Stimulated activated effector memory CD8-positive, alpha-beta T cell treated with anti-CD3 and anti-CD28 coated beads, Interleukin-12 subunit alpha, Interleukin-12 subunit beta, amount 100 ng/mL, for 72 hours (primary cell): ENCODE data around the gene CDCA3.
"Not testable (repeated sequence)": the region's sequence is repeated elsewhere in the genome, so short reads cannot be mapped to it uniquely, and the experiment has no call there.

Experiments used
- ATAC-seq: fragments of 150-1000 bp; cut with Tn5 transposase; 2 replicates; pipeline ENCODE4 v1.10.0; 2021
- DNase-seq, 2 donors: peaks; one replicate each; pipeline ENCODE4 v3.0.0; 2021 to 2022; ENCODE audit warnings: low spot score in 2 of 2
- H3K27ac Mint-ChIP-seq: one replicate; pipeline ENCODE4 v1.8.0; 2022; ENCODE audit warnings: mild to moderate bottlenecking, mixed read lengths
- H3K36me3 Mint-ChIP-seq: one replicate; pipeline ENCODE4 v1.8.0; 2022; ENCODE audit warnings: mild to moderate bottlenecking, mixed read lengths
- H3K4me1 Mint-ChIP-seq: one replicate; pipeline ENCODE4 v1.8.0; 2022; ENCODE audit warnings: mixed read lengths
- H3K4me3 Mint-ChIP-seq: one replicate; pipeline ENCODE4 v1.8.0; 2022; ENCODE audit warnings: mild to moderate bottlenecking, mixed read lengths
- H3K9me3 Mint-ChIP-seq: one replicate; pipeline ENCODE4 v1.8.0; 2022; ENCODE audit warnings: mixed read lengths

The CDCA3 gene

DNA sequence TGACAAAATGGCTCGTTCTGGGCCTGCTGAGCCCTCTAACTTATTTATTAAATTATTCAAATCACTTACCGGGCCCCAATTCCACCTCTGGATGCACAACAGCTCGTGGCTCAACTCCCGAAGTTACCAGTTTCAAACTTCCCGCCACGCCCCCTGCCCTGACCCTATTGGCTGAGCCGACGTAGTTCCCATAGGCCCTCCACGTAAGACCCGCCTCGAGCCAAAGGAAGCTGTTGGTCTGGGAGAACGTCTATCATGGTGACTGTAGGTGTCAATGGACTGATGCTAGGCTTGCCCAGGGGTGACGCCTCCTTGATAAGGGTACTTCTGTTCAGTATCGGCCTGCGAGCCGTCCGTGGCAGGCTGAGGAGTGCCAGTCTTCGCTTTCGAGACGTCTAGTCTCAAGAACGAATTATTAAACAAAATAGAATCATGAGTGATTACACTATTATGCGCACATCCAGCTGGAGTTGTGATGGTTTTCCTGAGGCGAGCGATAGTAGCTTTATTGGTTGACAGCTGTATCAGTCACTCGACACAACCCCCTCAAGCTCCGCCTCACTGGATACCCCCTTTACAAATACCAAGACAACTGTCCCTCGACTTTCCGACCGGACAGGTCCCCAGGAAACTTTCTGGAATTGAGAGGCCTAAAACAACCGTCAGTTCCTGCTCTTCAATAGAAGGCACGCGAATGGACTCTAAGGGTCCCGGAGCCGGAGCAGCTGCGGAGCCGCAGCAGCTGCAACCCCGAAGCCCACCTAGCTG is at the start of gene CDCA3:
TSS of gene CDCA3 (minus strand) at position 134 of the 768 bp plus-strand sequence. CDS start 334 bp downstream, outside the sequence.
- ATAC-seq (peak; percentile 75), DNase-seq (peak; percentile 81 to 95)
- peaks cover 59% of the 10 kb centered on the region for H3K36me3 Mint-ChIP-seq
- peak within 1 kb of the TSS; percentile 92 for H3K27ac Mint-ChIP-seq
- H3K9me3 Mint-ChIP-seq, result no peaks in the 10 kb centered on the region
- H3K4me3 Mint-ChIP-seq, result peak within 1 kb of the TSS; percentile 84
- peaks cover 44% of the 10 kb centered on the region for H3K4me1 Mint-ChIP-seq

DNA sequence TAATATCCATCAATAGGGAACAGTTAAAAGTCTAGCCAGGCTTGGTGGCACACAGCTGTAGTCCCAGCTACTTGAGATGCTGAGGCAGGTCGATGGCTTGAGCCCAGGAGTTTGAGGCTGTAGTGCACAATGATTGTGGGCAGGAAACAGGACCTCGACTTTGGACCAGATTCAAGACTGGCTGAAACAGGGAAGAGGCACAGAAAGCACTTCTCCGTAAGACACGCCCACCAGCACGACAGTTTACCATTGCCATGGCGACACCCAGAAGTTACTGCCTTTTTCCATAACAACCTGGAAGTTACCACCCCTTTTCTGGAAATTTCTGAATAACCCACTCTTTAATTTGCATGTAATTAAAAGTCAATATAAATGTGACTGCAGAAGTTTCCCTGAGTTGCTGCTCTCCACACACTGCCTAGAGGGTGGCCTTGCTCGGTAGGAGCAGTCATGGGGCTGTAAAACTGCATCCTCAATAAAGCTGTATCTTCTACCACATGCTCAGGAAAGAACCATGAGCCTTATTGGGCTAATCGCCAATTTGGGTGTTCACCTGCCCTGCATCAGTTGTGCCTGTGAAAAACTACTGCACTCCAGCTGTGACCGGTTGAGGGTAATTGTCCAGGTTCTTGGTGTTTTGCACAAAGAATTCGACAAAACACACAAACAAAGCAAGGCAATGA is 48.9 kb upstream of the CDCA3 start:
- no peaks in the 10 kb centered on the region for H3K9me3 Mint-ChIP-seq
- peak overlapping the region; percentile 51 for H3K27ac Mint-ChIP-seq
- no peak overlapping the region for H3K4me3 Mint-ChIP-seq
- no peaks in the 10 kb centered on the region for H3K4me1 Mint-ChIP-seq
- ATAC-seq (no peak), DNase-seq (no peak)
- no peaks in the 10 kb centered on the region for H3K36me3 Mint-ChIP-seq

DNA sequence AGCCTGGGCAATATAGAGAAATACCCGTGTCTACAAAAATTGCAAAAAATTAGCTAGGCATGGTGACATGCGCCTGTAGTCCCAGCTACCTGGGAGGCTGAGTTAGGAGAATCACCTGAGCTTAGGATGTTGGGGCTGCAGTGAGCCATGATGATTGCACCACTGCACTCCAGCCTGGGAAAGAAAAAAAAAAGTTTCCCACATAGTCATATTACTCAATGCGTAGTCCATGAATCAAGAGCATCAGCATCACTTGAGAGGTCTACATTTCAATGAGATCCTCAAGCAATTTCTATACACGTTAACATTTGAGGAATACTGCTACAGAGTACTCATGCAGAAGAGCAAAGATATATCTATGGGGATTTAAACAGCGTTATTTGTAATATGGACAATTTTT is 48.3 kb upstream of the CDCA3 start:
- no peaks in the 10 kb centered on the region for H3K4me1 Mint-ChIP-seq
- DNase-seq, result no peak
- no peak for ATAC-seq
- H3K4me3 Mint-ChIP-seq, result no peak overlapping the region
- no peaks in the 10 kb centered on the region for H3K9me3 Mint-ChIP-seq
- no peaks in the 10 kb centered on the region for H3K36me3 Mint-ChIP-seq
- H3K27ac Mint-ChIP-seq, result peak overlapping the region; percentile 51

DNA sequence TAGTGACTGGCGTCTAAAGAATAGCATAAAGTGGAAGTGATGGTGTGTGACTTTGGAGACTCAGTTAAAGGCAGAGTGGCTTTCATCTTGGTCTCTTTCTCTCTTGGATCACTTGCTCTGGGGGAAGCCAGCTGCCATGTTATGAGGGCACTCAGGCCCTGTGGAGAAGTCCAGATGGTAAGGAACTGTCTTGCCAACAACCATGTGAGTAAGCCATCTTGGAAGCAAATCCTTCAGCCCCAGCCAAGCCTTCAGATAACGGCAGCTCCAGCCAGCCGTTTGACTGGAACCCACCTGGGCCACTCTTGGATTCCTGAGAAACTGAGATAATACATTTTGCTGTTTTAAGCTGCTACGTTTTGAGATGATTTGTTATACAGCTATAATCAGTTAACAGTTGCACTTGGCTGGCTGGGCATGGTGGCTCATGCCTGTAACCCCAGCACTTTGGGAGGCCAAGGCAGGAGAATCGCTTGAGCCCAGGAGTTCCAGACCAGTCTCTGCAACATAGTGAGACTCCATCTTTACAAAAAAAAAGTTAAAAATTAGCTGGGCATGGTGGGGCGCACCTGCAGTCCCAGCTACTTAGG is 45.9 kb upstream of the CDCA3 start:
- Mint-ChIP-seq H3K4me1 (no peaks in the 10 kb centered on the region), H3K36me3 (no peaks in the 10 kb centered on the region), H3K27ac (peak overlapping the region; percentile 26), H3K9me3 (no peaks in the 10 kb centered on the region), H3K4me3 (no peak overlapping the region)
- no peak for DNase-seq
- no peak for ATAC-seq

DNA sequence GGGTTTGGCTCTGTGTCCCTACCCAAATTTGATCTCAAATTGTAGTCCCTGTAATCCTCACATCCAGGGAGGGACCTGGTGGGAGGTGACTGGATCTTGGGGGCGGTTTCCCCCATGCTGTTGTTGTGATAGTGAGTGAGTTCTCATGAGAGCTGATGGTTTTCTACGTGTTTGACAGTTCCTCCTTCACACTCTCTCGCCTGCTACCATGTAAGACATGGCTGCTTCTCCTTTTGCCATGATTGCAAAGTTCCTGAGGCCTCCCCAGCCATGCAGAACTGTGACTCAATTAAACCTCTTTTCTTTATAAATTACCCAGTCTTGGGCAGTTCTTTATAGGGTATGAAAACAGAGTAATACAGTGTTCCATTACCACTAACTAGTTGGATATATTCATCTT is 43.2 kb upstream of the CDCA3 start:
- H3K4me3 Mint-ChIP-seq, result no peak overlapping the region
- DNase-seq (no peak), ATAC-seq (no peak)
- no peaks in the 10 kb centered on the region for H3K36me3 Mint-ChIP-seq
- no peak overlapping the region for H3K27ac Mint-ChIP-seq
- no peaks in the 10 kb centered on the region for H3K9me3 Mint-ChIP-seq
- H3K4me1 Mint-ChIP-seq, result peaks cover 13% of the 10 kb centered on the region

DNA sequence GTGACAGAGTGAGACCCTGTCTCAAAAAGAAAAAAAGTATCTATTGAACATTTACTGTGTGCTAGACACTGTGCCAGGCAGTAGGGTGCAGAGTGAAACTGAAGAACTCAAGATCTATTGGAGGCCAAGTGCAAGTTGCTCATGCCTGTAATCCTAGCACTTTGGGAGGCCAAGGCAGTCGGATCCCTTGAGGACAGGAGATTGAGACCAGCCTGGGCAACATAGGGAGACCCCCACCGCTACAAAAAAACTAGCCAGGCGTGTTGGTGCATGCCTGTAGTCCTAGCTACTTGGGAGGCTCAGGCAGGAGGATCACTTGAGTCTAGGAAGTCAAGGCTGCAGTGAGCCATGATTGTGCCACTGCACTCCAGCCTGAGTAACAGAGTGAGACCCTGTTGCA is 41.6 kb upstream of the CDCA3 start:
- Mint-ChIP-seq H3K27ac (peak overlapping the region; percentile 93), H3K4me1 (peaks cover 13% of the 10 kb centered on the region)
- not testable (repeated sequence) for DNase-seq, H3K9me3 Mint-ChIP-seq, ATAC-seq, H3K4me3 Mint-ChIP-seq, H3K36me3 Mint-ChIP-seq

DNA sequence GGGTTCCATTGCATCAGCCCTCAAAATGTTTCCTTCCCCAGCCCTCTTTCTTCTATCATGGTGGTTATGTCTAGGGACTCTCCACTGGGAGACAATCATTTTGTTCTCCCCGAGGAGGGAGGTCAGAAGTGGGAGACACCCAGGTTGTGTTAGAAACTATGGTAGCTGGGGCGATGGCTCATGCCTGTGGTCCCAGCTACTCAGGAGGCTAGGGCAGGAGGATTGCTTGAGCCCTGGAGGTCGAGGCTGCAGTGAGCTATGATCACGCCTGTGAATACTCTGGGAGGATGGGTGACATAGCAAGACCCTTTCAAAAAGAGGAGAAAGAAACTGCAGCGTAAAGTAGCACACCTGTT is 40.5 kb upstream of the CDCA3 start:
- Mint-ChIP-seq H3K4me3 (peak overlapping the region; percentile 75), H3K27ac (peak overlapping the region; percentile 93), H3K36me3 (no peaks in the 10 kb centered on the region), H3K9me3 (no peaks in the 10 kb centered on the region), H3K4me1 (peaks cover 13% of the 10 kb centered on the region)
- ATAC-seq (peak; percentile 27), DNase-seq (no peak)

DNA sequence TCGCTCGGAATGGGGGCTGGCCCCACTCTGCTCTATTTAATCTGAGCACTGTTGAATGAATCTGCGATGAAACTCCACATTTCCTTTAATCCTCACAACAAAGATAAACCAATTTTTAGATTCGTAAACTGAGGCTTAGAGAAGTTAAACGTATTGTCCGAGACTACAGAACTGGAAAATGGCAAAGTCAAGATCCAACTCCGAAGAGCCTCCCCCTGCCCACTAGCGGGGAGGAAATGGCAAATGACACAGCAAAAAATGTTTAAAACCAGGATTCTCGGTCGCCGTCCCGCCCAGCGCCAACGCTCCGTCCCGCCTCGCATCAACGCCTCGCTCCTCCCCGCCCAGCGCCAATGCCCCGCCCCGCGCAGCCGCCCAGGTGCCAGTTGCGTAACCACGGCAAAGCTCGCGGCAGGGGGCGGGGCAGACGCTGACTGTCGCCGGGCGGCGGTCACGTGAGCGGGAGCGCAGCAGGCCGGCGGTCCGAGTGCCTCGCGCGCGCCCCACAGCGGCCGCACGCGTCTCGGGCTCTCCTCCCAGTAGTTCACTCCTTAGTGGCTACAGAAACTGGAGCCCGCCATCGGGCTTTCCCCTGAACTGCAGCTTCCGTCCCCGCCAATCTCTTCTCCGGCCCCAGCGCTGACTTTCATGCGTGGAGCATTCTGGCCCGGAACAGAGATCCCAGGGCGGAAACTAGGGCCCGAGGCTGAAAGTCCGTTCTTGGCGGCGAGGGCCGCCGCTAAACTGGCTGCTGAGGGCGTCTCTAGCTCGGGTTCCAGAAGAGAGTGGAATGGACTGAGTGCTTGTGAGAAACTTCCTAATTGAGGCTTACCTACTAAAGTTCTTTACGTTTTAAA is 39.9 kb upstream of the CDCA3 start:
- DNase-seq (peak; percentile 99), ATAC-seq (peak; percentile 97)
- Mint-ChIP-seq H3K27ac (peak overlapping the region; percentile 93), H3K36me3 (no peaks in the 10 kb centered on the region), H3K9me3 (no peaks in the 10 kb centered on the region), H3K4me3 (peak overlapping the region; percentile 75), H3K4me1 (peaks cover 13% of the 10 kb centered on the region)

DNA sequence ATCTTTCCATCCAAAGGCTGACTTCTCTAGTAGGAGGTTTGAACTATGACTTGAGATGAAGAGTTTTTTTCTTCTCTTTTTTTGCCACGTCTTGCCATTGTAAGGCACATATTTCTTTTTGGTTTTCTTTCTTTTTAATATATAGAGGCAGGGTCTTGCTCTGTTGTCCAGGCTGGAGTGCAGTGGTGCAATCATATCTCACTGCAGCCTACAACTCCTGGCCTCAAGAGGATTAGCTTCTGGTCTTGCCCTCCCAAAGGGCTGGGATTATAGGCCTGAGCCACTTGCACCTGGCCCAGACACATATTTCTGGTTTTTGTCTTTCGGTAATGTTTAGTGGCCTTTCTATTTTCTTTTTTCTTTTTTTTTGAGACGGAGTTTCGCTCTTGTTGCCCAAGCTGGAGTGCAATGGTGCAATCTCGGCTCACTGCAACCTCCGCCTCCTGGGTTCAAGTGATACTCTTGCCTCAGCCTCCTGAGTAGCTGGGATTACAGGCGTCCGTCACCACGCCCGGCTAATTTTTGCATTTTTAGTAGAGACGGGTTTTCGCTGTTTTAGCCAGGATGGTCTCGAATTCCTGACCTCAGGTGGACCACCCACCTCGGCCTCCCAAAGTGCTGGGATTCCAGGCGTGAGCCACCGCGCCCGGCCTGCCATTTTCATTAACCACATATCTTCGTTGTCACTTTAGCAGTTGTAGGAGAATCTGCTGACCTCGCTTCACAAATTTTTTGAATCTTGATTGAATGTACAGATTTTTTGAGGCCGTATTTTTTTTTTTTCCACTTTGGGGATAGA is 38.9 kb upstream of the CDCA3 start:
- Mint-ChIP-seq H3K4me3 (peak overlapping the region; percentile 75), H3K27ac (peak overlapping the region; percentile 93), H3K4me1 (peaks cover 13% of the 10 kb centered on the region)
- DNase-seq, H3K9me3 Mint-ChIP-seq, ATAC-seq, H3K36me3 Mint-ChIP-seq: not testable (repeated sequence)

DNA sequence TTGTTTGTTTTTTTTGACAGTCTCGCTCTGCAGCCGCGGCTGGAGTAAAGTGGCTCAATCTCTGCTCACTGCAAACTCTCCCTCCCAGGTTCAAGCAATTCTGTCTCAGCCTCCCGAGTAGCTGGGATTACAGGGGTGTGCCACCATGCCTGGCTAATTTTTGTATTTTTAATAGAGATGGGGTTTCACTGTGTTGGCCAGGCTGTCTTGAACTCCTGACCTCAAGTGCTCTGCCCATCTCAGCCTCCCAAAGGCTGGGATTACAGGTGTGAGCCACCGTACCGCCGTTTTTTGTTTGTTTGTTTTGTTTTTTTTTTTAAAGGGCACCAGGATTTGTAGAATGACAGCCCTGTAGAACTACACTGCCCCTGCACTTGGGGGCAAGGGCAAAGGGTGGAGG is 37.7 kb upstream of the CDCA3 start:
- H3K9me3 Mint-ChIP-seq, ATAC-seq, DNase-seq, H3K4me3 Mint-ChIP-seq: not testable (repeated sequence)
- H3K27ac Mint-ChIP-seq, result peak overlapping the region; percentile 14
- H3K36me3 Mint-ChIP-seq, result peaks cover 18% of the 10 kb centered on the region
- H3K4me1 Mint-ChIP-seq, result peaks cover 13% of the 10 kb centered on the region

DNA sequence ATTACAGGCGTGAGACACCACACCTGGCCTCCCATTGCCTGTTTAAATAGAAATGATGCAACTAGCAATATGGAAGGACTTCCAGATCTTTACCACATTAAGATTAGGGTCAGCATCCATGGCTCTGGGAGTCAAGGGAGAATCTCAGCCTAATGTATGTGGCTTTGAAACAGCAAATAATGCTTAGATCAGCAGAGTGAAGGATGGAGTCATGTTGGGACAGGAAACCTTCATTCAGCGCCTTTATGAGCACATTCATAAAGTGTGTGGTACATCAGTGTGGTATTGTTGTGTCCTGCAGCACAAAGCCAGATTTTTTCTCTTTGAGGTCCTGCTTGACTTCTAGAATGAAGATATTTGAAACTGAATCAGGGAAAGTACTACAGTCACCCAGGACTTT is 37.3 kb upstream of the CDCA3 start:
- H3K9me3 Mint-ChIP-seq, result no peaks in the 10 kb centered on the region
- H3K4me3 Mint-ChIP-seq, result no peak overlapping the region
- peaks cover 22% of the 10 kb centered on the region for H3K36me3 Mint-ChIP-seq
- DNase-seq (no peak), ATAC-seq (no peak)
- peaks cover 13% of the 10 kb centered on the region for H3K4me1 Mint-ChIP-seq
- no peak overlapping the region for H3K27ac Mint-ChIP-seq

DNA sequence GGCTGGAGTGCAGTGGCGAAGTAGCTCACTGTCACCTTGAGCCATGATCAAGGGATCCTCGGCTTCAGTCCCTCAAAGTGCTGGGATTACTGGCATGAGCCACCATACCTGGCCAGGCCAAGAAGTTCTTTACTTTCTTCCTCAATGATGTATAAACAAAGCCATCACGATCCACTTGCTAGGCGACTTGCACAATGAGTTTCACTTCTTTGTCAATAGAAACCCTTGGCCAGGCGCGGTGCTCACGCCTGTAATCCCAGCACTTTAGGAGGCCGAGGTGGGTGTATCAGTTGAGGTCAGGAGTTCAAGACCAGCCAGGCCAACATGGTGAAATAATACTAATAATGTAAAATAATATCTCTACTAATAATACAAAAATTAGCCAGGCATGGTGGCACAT is 36.4 kb upstream of the CDCA3 start:
- Mint-ChIP-seq H3K27ac (no peak overlapping the region), H3K4me3 (no peak overlapping the region), H3K9me3 (no peaks in the 10 kb centered on the region), H3K4me1 (peaks cover 13% of the 10 kb centered on the region), H3K36me3 (peaks cover 32% of the 10 kb centered on the region)
- DNase-seq (no peak), ATAC-seq (no peak)

DNA sequence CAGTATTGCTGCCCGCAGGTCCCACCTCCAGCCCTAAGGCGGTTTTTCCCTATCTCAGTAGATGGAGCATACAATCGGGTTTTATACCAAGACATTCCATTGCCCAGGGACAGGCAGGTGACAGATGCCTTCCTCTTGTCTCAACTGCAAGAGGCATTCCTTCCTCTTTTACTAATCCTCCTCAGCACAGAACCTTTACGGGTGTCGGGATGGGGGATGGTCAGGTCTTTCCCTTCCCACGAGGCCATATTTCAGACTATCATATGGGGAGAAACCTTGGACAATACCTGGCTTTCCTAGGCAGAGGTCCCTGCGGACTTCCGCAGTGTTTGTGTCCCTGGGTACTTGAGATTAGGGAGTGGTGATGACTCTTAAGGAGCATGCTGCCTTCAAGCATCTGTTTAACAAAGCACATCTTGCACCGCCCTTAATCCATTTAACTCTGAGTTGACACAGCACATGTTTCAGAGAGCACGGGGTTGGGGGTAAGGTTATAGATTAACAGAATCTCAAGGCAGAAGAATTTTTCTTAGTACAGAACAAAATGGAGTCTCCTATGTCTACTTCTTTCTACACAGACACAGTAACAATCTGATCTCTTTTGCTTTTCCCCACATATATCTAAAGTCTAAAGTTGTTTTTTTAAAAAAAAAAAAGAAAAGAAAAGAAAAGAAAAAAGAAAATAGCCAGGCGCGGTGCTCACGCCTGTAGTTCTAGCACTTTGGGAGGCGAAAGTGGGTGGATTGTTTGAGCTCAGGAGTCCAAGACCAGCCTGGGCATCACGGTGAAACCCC is 35.3 kb upstream of the CDCA3 start:
- DNase-seq, H3K4me1 Mint-ChIP-seq, H3K4me3 Mint-ChIP-seq, ATAC-seq, H3K9me3 Mint-ChIP-seq, H3K27ac Mint-ChIP-seq: not testable (repeated sequence)
- H3K36me3 Mint-ChIP-seq, result peaks cover 35% of the 10 kb centered on the region

DNA sequence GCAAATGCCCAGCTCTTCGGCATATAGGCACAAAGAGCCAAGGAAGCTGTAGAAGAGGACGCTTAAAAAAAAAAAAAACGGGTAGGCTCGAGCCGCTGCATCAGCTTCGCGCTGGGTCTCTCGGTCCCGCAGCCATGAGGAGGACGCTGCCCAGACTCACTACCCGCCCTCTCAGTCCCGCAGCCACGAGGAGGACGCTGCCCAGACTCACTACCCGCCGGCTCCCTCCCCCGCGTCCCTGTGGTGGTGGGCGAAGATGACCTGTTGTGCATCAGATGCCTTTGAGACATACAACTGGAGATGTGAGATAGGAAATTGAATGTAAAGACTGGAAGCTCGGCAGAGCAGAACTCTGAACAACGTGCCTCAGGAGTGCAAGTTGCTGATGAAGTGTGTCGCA is 33.5 kb upstream of the CDCA3 start:
- ATAC-seq, result no peak
- Mint-ChIP-seq H3K36me3 (peaks cover 38% of the 10 kb centered on the region), H3K27ac (no peak overlapping the region), H3K4me3 (no peak overlapping the region), H3K9me3 (no peaks in the 10 kb centered on the region), H3K4me1 (no peaks in the 10 kb centered on the region)
- DNase-seq, result no peak
